Common myeloid progenitor, CD34-positive (primary cell): ENCODE data around the gene THAP7.

Experiments used
- CTCF ChIA-PET: fragments of 350-600 bp; sonication (Branson Sonifier 250); formaldehyde crosslinking; loops from one replicate; lab custom pipeline; 2021; ENCODE audit warnings: antibody characterized with exemption; lab: Charles Lee
- POLR2A ChIA-PET: fragments of 350-600 bp; sonication (Branson Sonifier 250); formaldehyde crosslinking; loops from one replicate; lab custom pipeline; 2021; ENCODE audit warnings: antibody characterized with exemption; lab: Charles Lee
- DNase-seq, 3 donors: peaks; one replicate each; pipeline versions ENCODE4 v3.0.0 to v3.0.0-alpha.2; 2013
- H3K27ac ChIP-seq, 2 experiments: 1 replicate in 1 of 2; 2 replicates in 1 of 2; pipeline ENCODE4 v1.7.0; 2013; ENCODE audit warnings: inconsistent platforms in 2 of 2, low read length in 2 of 2, mild to moderate bottlenecking in 2 of 2, low read depth in 1 of 2, moderate library complexity in 1 of 2; ENCODE audit not compliant: severe bottlenecking in 2 of 2, insufficient read depth in 1 of 2, poor library complexity in 1 of 2
- H3K27me3 ChIP-seq, 5 experiments: replicated peaks in 2 of 5; 1 replicate in 3 of 5; 2 replicates in 2 of 5; pipeline versions ENCODE4 v1.6.1 to v1.7.0; 2013; ENCODE audit warnings: low read length in 4 of 5, mild to moderate bottlenecking in 2 of 5, moderate library complexity in 2 of 5, inconsistent platforms in 1 of 5; ENCODE audit not compliant: insufficient read depth in 5 of 5, control insufficient read depth in 4 of 5
- H3K36me3 ChIP-seq, 4 experiments: 1 replicate in 2 of 4; 2 replicates in 2 of 4; pipeline versions ENCODE4 v1.6.1 to v1.7.0; 2013; ENCODE audit warnings: low read length in 3 of 4, control low read depth in 1 of 4, mild to moderate bottlenecking in 1 of 4; ENCODE audit not compliant: control insufficient read depth in 4 of 4, insufficient read depth in 4 of 4
- H3K4me1 ChIP-seq, 4 experiments: 1 replicate in 3 of 4; 2 replicates in 1 of 4; pipeline versions ENCODE4 v1.6.1 to v1.7.1; 2013; ENCODE audit warnings: low read length in 3 of 4, mild to moderate bottlenecking in 3 of 4, control low read depth in 1 of 4, inconsistent platforms in 1 of 4, moderate library complexity in 1 of 4; ENCODE audit not compliant: control insufficient read depth in 4 of 4, insufficient read depth in 4 of 4; ENCODE audit errors: control extremely low read depth in 1 of 4
- H3K4me3 ChIP-seq, 7 experiments: 1 replicate in 4 of 7; 2 replicates in 3 of 7; pipeline versions ENCODE4 v1.5.1 to v1.7.0; 2013; ENCODE audit warnings: mild to moderate bottlenecking in 7 of 7, low read length in 6 of 7, moderate library complexity in 6 of 7, inconsistent platforms in 2 of 7, low read depth in 2 of 7, control low read depth in 1 of 7; ENCODE audit not compliant: insufficient read depth in 4 of 7, control insufficient read depth in 1 of 7; ENCODE audit errors: extremely low read depth in 1 of 7
- H3K9me3 ChIP-seq, 5 experiments: 1 replicate in 4 of 5; 2 replicates in 1 of 5; pipeline versions ENCODE4 v1.6.1 to v1.7.1; 2013; ENCODE audit warnings: low read length in 4 of 5, mild to moderate bottlenecking in 2 of 5, inconsistent platforms in 1 of 5, low read depth in 1 of 5, moderate library complexity in 1 of 5; ENCODE audit not compliant: control insufficient read depth in 4 of 5, insufficient read depth in 2 of 5; ENCODE audit errors: control extremely low read depth in 1 of 5
- WGBS: methylation state at CpG from one replicate; pipeline ENCODE4 v1.1.5; 2013; ENCODE audit not compliant: insufficient coverage; 5-methylcytosine and 5-hydroxymethylcytosine counted together

The THAP7 gene

DNA sequence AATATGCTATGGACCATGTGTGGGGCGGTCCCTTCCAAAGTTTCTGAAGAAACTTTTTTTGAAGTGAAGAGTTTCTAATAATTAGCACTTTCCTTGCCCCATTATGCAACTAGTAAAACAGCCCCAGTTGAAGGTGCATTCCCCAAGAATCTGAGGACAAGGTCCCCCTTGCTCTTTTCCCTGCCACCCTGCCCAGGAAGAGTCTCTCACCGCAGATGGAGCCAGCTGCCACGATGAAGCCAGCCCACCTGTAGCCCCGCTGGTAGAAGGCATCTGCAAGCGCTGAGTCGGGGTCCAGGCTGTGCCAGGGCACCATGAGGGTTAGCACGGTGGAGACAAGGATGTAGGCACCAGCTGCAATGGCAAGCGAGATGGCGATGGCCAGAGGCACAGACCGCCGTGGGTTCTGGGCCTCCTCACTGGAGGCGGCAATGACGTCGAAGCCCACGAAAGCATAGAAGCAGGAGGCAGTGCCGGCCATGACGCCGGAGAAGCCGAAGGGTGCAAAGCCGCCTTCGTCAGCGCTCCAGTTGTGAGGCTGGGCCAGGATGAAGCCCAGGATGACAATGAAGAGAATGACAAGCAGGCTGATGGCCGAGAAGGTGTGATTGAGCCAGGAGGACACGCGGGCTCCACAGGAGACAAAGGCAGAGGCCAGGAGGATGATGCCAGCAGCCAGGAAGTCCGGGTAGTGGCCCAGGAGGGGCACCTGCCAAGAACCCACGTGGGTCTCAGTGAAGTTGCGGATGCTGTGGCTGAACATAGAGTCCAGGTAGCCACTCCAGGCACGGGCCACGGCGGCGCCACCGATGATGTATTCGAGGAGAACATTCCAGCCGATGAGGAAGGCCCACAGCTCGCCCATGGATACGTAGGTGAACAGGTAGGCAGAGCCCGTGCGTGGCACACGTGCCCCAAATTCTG, 29.0 kb upstream of the THAP7 start:
- H3K27me3 ChIP-seq: peaks cover 0 to 27% (median 15%) of the 10 kb centered on the region in 5 experiments
- 97% methylated on average over 38 of the region's 40 CpGs for WGBS
- no peak overlapping the region for H3K4me3 ChIP-seq
- no peaks in the 10 kb centered on the region for H3K9me3 ChIP-seq
- POLR2A ChIA-PET: no interaction called here
- no peak overlapping the region for H3K27ac ChIP-seq
- no peak for DNase-seq
- H3K4me1 ChIP-seq: peaks cover 0 to 8% (median 5%) of the 10 kb centered on the region in 4 experiments
- CTCF ChIA-PET: no interaction called here
- H3K36me3 ChIP-seq: no peaks in the 10 kb centered on the region

- H3K9me3 ChIP-seq: no peaks in the 10 kb centered on the region
- ChIA-PET CTCF (no interaction called here), POLR2A (no interaction called here)
- no peak overlapping the region for H3K27ac ChIP-seq
- 97% methylated on average over 14 of the region's 15 CpGs for WGBS
- H3K36me3 ChIP-seq: no peaks in the 10 kb centered on the region
- peaks cover 0 to 27% (median 15%) of the 10 kb centered on the region in 5 experiments for H3K27me3 ChIP-seq
- no peak for DNase-seq
- no peak overlapping the region for H3K4me3 ChIP-seq
- peaks cover 0 to 12% (median 5%) of the 10 kb centered on the region in 4 experiments for H3K4me1 ChIP-seq
Measured at GRCh38 chr22:21030032-21030431, 28.1 kb upstream of the THAP7 start.

DNA sequence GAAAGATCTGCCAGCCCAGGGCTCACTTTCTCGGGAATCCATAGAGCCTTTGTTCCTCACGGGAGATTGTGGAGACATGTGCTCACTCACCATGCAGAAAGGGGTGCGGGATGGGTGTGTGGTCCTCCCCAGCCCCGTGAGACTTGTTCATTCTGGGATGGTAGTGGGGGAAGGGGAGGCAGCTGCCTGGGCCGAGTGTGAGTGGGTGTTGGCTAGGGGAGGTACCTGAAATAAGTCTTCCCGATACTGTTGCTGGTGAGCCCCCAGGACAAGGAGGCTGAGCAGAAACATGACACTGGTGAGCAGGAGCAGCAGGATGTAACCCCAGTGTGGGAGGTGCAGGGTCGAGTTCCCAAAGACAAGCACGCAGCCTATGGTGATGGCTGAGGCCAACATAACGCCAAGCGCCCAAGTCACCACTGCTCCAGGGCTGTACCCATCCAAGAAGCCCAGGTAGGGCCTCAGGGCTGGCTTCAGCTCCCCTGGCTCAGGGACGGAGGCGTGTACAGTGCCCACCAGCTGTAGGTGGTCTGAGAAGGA, 27.6 kb upstream of the THAP7 start:
- H3K36me3 ChIP-seq: no peaks in the 10 kb centered on the region
- peaks cover 0 to 12% (median 5%) of the 10 kb centered on the region in 4 experiments for H3K4me1 ChIP-seq
- no peak for DNase-seq
- no peaks in the 10 kb centered on the region for H3K9me3 ChIP-seq
- H3K27ac ChIP-seq: no peak overlapping the region
- ChIA-PET CTCF (no interaction called here), POLR2A (no interaction called here)
- 90% methylated on average over 12 of the region's 12 CpGs for WGBS
- H3K4me3 ChIP-seq: no peak overlapping the region
- H3K27me3 ChIP-seq: peaks cover 0 to 27% (median 15%) of the 10 kb centered on the region in 5 experiments

GRCh38 chr22:21028277-21029251, 26.6 kb upstream of the THAP7 start:
- Histone ChIP-seq H3K4me1 (peaks cover 0 to 12% (median 5%) of the 10 kb centered on the region in 4 experiments), H3K27me3 (peaks cover 0 to 26% (median 10%) of the 10 kb centered on the region in 5 experiments), H3K27ac (no peak overlapping the region), H3K4me3 (no peak overlapping the region), H3K9me3 (no peaks in the 10 kb centered on the region), H3K36me3 (no peaks in the 10 kb centered on the region)
- DNase-seq: no peak
- ChIA-PET POLR2A (interaction anchor here (0.6 kb wide), 1 partner anchor 1544 kb away, joined by 3 read pairs; no protein-coding TSS in a partner anchor), CTCF (interaction anchor here (0.8 kb wide), 1 partner anchor 12 kb away, joined by 3 read pairs; no protein-coding TSS in a partner anchor)
- 95% methylated on average over 11 of the region's 13 CpGs for WGBS

GRCh38 chr22:21026783-21027692, 25.1 kb upstream of the THAP7 start:
- no peak overlapping the region for H3K27ac ChIP-seq
- H3K36me3 ChIP-seq: no peaks in the 10 kb centered on the region
- CTCF ChIA-PET: interaction anchor here (0.8 to 1.3 kb wide), 3 partner anchors 10 to 223 kb away, joined by 3 read pairs; no protein-coding TSS in a partner anchor
- DNase-seq: no peak
- H3K4me3 ChIP-seq: no peak overlapping the region
- WGBS: 86% methylated on average over 6 of the region's 14 CpGs
- no peaks in the 10 kb centered on the region for H3K9me3 ChIP-seq
- H3K4me1 ChIP-seq: peaks cover 0 to 9% (median 3%) of the 10 kb centered on the region in 4 experiments
- H3K27me3 ChIP-seq: peaks cover 0 to 15% (median 5%) of the 10 kb centered on the region in 5 experiments
- POLR2A ChIA-PET: no interaction called here
